Stimulated activated CD8-positive, alpha-beta memory T cell treated with anti-CD3 and anti-CD28 coated beads, Interleukin-12 subunit alpha, Interleukin-12 subunit beta, amount 100 ng/mL, for 24 hours (primary cell): ENCODE data around the gene TNRC18.

ENCODE experiments used
- DNase-seq: peaks from one replicate; pipeline ENCODE4 v3.0.0-alpha.2; 2020; ENCODE audit errors: extremely low read depth

TNRC18 gene

GRCh38 chr7:5406957-5407945 lies 16.4 kb downstream of the TNRC18 start:
- no peak for DNase-seq

- DNase-seq = no peak
These were observed 19.2 kb downstream of the TNRC18 start for GRCh38 chr7:5404421-5404826.

DNA sequence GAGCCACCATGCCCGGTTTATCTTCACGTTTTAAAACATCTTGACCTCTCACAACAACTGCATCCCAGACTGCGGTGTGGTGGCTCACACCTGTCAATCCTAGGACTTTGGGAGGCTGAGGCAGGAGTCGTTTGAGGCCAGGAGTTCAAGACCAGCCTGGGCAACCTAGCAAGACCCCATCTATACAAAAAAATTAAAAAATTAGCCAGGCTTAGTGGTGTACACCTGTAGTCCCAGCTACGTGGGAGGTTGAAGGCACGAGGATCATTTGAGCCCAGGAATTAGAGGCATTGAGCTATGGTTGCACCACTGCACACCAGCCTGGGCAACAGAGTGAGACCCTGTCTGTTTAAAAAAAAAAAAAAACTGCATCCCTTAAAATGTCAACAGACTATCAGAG lies 20.2 kb downstream of the TNRC18 start:
- no peak for DNase-seq

- no peak for DNase-seq
These were observed 25.9 kb downstream of the TNRC18 start for GRCh38 chr7:5397736-5398135.

- DNase-seq = peak; percentile 74
These were observed 26.5 kb downstream of the TNRC18 start for GRCh38 chr7:5396999-5397663.

- DNase-seq = peak; percentile 19
These were observed 27.1 kb downstream of the TNRC18 start for GRCh38 chr7:5396542-5396941.

DNA sequence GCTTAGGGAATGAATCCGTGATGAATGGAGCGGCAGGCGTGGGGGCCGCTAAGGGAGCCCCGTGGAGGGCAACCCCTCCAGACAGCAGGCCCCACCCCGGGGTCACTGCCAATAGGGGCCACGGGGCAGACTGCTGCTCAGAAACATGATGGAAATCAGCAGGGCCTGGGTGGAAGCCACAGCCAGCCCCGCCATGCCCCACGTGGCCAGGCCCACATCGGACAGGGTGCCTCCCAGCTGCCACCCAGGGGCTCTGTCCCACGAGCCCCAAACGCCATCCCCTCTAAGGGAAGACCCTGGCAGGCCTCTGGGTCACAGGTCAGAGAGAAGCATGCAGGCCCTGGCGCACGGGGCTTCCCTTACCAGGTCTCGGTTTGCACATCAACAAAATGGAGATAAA lies 28.4 kb downstream of the TNRC18 start:
- DNase-seq = no peak

DNA sequence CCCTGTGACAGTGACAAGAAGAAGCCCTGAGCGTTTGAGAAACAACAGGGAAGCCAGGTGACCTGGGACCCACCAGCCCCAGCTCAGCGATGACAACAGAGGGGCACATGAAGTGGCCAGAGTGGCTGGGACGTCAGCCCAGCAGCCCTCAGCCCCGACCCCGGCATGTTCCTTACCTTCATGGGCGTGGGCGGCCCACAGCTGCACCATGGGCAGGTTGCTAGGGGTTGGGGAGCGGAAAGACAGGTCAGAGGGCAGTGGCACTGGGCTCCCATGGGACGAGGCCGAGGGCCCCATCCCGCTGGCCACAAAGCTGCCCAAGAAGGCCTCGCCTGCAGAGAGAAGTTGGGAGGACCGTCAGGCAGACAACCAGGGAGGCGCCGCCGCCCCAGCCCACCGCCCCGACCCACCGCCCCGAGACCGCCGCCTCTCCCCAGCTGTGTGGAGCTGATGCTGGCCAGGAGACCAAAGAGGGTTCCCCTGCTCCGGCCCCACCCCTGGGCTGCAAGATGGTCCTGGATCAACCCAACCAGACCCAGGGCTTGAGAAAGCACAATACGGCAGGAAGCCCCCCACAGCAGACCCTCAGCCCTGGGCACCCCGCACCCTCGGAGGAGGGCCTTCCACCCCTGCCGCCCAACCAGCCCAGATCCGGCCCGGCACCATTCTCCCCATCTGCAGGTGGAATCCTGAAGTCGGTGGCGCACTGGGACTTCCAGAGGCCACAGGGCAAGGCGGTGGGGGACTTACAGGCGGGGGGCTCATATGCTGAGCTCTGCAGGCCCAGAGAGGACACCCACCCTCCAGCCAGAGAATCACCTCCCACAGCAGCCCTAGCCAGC lies 29.1 kb downstream of the TNRC18 start:
- DNase-seq = no peak

DNA sequence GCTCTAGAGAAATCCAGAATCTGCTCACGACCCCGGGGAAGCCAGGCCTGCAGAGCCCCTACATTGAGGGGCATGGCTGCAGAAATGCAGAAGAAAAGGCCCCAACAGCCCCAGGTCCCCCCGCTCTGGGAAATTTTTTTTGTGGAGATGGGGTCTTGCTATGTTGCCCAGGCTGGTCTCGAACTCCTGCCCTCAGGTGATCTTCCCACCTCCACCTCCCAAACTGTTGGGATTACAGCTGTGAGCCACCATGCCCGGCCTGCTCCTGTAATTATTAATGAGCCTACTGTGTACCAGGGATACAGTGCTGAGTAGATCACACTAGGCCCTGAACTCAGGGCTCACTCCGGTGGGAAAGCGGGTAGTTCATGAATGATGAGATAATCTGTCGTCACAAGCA lies 29.9 kb downstream of the TNRC18 start:
- no peak for DNase-seq

DNA sequence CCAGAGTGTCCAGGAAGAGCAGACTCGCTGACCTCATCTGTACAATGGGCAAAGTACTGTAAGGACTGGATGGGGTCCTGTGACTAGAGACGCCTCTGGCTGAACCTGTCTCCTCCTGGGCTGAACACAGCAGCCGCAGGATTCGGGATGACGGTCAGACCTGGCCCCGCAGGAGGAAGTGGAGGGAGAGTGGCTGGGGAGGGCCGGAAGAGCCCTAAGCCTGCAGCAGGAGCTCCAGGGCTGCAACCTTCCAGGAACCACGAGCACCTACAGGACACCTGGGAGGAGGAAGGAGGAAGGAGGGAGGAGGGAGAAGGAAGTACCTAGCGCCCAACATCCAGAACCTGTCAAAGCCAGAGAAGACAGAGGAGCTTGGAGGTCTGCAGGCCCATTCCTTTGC lies 30.3 kb downstream of the TNRC18 start:
- DNase-seq = no peak

DNA sequence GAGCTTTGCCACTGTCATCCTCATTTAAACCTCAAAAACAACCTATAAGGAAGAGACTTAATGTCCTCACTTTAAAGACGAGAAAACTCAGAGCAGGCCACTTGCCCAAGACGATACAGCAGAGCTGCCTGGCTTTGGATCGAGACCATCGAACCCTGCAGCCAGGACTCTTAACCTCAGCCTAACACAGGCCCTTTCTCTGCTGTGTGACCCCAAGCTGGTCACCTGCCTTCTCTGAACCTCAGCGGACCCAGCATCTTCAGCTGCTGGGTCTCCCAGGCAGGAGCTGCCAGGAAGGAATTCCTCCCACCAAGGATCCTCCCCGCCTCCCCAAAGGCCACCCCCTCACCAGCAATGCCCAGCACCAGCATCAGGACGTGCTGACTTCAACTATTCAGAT lies 32.7 kb downstream of the TNRC18 start:
- DNase-seq = no peak

GRCh38 chr7:5388905-5389433 lies 34.7 kb downstream of the TNRC18 start:
- no peak for DNase-seq

- no peak for DNase-seq
These were observed 35.2 kb downstream of the TNRC18 start for GRCh38 chr7:5388273-5388901.

DNA sequence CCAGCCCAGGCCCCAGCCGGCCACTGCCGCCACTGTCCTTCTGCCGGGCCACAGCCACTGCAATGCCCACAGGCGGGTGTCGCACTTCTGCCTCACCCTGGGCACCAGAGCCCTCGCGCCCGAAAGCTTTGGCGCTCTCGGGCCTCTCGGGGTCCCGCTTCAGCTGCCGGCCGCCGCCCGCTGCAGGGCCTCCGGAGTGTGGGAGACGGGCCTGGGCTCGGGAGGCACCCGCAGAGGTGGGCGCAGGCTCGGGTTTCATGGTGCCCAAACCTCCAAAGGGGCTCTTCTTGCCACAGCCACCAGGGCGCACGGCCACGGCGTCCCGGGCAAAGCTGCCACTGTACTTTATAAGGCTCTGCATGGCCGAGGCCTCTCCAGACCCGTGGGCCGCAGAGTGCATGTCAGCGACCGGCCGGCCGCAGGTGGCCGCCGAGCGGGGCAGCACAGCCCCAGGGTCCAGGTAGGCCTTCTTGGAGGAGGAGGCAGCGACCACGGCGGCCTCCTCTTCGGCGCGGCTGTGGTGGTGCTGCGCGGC lies 35.9 kb downstream of the TNRC18 start:
- no peak for DNase-seq

DNA sequence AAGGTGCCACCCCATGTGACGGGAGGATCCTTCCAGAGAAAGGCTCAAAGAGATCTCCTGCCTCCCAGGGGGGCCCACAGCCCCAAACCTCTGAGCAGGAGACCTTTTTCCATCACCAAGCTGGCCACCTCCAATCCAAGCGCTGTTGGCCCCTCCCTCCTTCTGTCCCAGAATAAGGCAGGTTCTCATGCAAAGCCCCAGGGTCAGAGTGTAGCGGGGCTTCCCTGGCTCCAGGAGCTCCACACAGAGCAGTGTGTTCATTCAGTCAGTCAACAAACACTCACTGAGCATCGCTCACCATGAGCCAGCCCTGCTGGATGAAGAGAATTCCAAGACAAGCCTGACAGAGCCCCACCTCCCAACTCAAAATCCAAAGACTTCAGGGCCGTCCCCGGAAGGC lies 39.0 kb downstream of the TNRC18 start:
- no peak for DNase-seq

DNA sequence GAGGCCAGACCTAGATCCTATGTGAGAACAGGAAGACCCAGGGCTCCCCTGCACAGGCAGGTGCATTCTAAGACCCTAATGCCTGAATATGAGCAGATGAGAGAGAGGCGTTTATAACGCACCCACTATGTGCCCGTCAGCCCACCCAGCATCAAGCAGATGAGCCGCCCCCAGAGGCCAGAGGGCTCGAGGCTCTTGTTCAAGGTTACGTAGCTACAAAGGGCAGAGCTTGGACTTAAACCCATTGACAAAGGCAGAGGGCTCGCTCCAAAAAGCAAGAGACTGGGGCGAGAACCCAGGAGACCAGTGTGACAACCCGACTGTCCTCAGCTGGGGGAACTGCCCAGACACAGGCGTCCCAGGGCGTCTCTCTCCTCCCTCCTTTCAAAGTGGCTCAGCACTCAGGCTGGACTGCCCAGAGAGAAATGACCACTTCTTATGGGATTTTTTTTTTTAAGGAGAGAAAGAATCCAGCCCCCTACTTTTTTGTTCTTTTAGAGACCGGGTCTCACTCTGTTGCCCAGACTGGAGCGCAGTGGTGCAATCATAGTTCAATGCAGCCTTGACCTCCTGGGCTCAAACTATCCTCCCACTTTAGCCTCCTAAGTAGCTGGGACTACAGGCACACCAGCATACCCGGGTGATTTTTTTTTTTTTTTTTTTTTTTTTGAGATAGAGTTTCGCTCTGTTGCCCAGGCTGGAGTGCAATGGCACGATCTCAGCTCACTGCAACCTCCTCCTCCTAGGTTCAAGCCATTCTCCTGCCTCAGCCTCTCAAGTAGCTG lies 40.1 kb downstream of the TNRC18 start:
- no peak for DNase-seq

- no peak for DNase-seq
These were observed 41.2 kb downstream of the TNRC18 start for GRCh38 chr7:5382281-5382892.

DNA sequence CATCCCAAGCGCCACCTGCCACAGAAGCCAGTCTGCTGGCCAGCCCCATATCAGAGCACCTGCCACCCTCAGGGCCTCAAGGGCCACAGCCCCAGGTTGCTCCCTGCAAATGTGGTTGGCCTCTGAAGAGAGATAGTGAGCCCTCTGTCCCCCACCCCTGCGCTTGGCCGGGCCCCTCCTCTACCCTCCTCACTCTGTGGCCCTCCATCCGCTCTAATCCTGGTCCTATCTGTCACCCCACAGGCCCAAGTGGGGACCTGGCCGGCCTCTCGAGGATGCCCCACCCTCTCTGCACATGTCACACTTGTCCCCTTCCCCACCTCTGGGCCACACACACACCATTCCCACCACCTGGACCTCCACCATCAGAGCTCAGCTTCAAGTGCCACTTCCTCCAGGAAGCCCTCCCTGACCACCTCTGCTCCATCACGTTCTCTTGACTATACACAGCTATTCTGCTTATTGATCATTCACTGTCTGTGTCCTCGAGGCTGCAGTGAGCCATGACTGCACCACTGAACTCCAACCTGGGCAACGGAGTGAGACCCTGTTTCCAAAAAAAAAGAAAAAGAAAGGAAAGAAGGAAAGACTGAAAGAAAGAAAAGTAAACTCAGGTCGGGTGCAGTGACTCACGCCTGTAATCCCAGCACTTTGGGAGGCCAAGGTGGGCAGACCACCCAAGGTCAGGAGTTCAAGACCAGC lies 42.4 kb downstream of the TNRC18 start:
- no peak for DNase-seq

DNA sequence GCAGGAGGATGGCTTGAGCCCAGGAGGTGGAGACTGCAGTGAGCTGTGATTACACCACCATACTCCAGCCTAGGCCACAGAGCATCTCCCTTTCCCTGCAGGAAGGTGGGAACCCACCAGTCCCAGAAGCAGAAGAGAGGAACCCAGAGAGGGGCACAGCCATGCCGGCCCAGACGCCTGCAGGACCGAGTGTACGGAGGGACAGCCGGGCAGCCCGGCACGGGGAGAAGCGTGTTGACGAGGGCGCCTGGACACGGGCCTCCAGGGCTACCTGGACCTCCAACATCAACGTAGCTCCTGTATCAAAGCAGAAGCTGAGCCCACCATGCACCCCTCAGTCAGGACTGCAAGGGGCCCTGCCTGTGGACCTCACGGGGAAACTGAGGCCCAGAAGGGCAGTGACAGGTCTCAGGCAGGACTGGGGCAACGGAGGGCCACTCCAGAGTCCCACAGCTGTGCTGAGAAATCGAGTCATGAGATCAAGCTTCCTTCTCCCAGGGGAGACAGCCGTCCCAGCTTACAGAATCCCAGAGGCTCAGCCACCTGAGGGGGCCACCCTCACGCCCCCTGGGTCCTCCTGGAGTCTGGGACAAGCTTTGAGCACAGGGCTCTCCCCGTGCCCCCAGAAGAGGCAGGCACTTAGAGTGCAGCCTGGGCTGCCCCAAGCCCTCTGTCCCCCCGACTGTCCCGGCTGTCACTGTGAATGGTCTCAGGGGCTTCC lies 43.1 kb downstream of the TNRC18 start:
- DNase-seq = no peak
